ENCODE results near the gene FIGN. TPM values are rescaled to one million over a fixed set of nuclear protein-coding genes. Genes with fewer than 3 reads are reported as not detected.

The FIGN gene
- total RNA-seq, 2 experiments from 2014 or later = not detected

GRCh38 chr2:163709270-163709669 is 26.5 kb downstream of the FIGN start:
- Histone ChIP-seq H3K27ac (ENCODE audit: low read depth in 1 of 2, low read length in 2 of 2) (no peak overlapping the region), H3K36me3 (ENCODE audit: insufficient read depth, low read length) (no peaks in the 10 kb centered on the region), H3K4me3 (ENCODE audit: low read length) (no peak overlapping the region), H3K27me3 (ENCODE audit: control insufficient read depth in 1 of 2, insufficient read depth in 2 of 2, low read length in 2 of 2) (no peaks in the 10 kb centered on the region), H3K9me3 (ENCODE audit: control insufficient read depth in 1 of 2, insufficient read depth in 1 of 2, low read length in 2 of 2) (no peaks in the 10 kb centered on the region), H3K4me1 (ENCODE audit: insufficient read depth, low read length) (no peaks in the 10 kb centered on the region)
- ChIA-PET POLR2A (no interaction called here), CTCF (no interaction called here)
- H3K27me3 Mint-ChIP-seq = no peaks in the 10 kb centered on the region
- H3K9me3 Mint-ChIP-seq = peaks cover 2% of the 10 kb centered on the region
- no peak for DNase-seq
- no peaks in the 10 kb centered on the region for H3K4me1 Mint-ChIP-seq (ENCODE audit: low read depth)
- H3K27ac Mint-ChIP-seq = no peak overlapping the region
- H3K4me3 Mint-ChIP-seq = no peak overlapping the region
- ATAC-seq (ENCODE audit: poor library complexity) = no peak
- no peak for TF ChIP-seq CTCF (IDR thresholded peaks at IDR 0.05)
- intact Hi-C loops (cut with DNase I, micrococcal nuclease) = no loop called here
- no peaks in the 10 kb centered on the region for H3K36me3 Mint-ChIP-seq (ENCODE audit: low read depth)

- DNase-seq (no peak), ATAC-seq (ENCODE audit: poor library complexity) (no peak)
- H3K27me3 ChIP-seq (ENCODE audit: control insufficient read depth in 1 of 2, insufficient read depth in 2 of 2, low read length in 2 of 2) = no peaks in the 10 kb centered on the region
- Mint-ChIP-seq H3K27me3 (no peaks in the 10 kb centered on the region), H3K27ac (no peak overlapping the region), H3K4me1 (ENCODE audit: low read depth) (no peaks in the 10 kb centered on the region), H3K36me3 (ENCODE audit: low read depth) (no peaks in the 10 kb centered on the region), H3K4me3 (no peak overlapping the region), H3K9me3 (peaks cover 2% of the 10 kb centered on the region)
- intact Hi-C loops (cut with DNase I, micrococcal nuclease) = no loop called here
- ChIA-PET CTCF (no interaction called here), POLR2A (no interaction called here)
- no peaks in the 10 kb centered on the region for H3K9me3 ChIP-seq (ENCODE audit: control insufficient read depth in 1 of 2, insufficient read depth in 1 of 2, low read length in 2 of 2)
- no peak for TF ChIP-seq CTCF (IDR thresholded peaks at IDR 0.05)
- no peak overlapping the region for H3K4me3 ChIP-seq (ENCODE audit: low read length)
- H3K4me1 ChIP-seq (ENCODE audit: insufficient read depth, low read length) = no peaks in the 10 kb centered on the region
- H3K36me3 ChIP-seq (ENCODE audit: insufficient read depth, low read length) = no peaks in the 10 kb centered on the region
- H3K27ac ChIP-seq (ENCODE audit: low read depth in 1 of 2, low read length in 2 of 2) = no peak overlapping the region
Observed at GRCh38 chr2:163708265-163708664, 27.5 kb downstream of the FIGN start.

DNA sequence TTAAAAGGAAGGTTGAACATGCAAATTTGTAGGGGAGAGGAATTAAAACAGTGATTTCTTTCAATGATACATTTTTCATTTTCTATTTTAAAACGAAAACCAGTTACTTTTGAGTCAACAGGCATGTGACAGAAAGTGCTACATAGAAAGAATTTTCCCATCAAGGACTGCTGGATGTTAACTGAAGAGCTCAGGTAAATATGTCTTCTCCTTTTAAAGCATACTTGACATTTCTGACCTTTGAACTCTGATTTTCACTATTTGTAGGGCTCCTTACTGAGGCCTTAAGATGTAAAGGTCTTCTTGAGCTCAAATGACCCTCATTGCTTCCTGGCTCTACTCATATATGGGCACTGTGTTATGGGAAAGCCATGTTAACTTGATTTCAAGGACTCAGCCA is 32.4 kb downstream of the FIGN start:
- peaks cover 2% of the 10 kb centered on the region for H3K9me3 Mint-ChIP-seq
- H3K4me3 Mint-ChIP-seq = no peak overlapping the region
- no peaks in the 10 kb centered on the region for H3K27me3 Mint-ChIP-seq
- no peak for TF ChIP-seq CTCF (IDR thresholded peaks at IDR 0.05)
- POLR2A ChIA-PET = no interaction called here
- H3K27ac Mint-ChIP-seq = no peak overlapping the region
- H3K4me3 ChIP-seq (ENCODE audit: low read length) = no peak overlapping the region
- DNase-seq = no peak
- no peak for ATAC-seq (ENCODE audit: poor library complexity)
- CTCF ChIA-PET = no interaction called here
- no peaks in the 10 kb centered on the region for H3K36me3 ChIP-seq (ENCODE audit: insufficient read depth, low read length)
- no peaks in the 10 kb centered on the region for H3K4me1 Mint-ChIP-seq (ENCODE audit: low read depth)
- no peaks in the 10 kb centered on the region for H3K36me3 Mint-ChIP-seq (ENCODE audit: low read depth)
- H3K27ac ChIP-seq (ENCODE audit: low read depth in 1 of 2, low read length in 2 of 2) = no peak overlapping the region
- H3K27me3 ChIP-seq (ENCODE audit: control insufficient read depth in 1 of 2, insufficient read depth in 2 of 2, low read length in 2 of 2) = no peaks in the 10 kb centered on the region
- H3K9me3 ChIP-seq (ENCODE audit: control insufficient read depth in 1 of 2, insufficient read depth in 1 of 2, low read length in 2 of 2) = no peaks in the 10 kb centered on the region
- intact Hi-C loops (cut with DNase I, micrococcal nuclease) = no loop called here
- H3K4me1 ChIP-seq (ENCODE audit: insufficient read depth, low read length) = no peaks in the 10 kb centered on the region

Data from CD4-positive, alpha-beta T cell (primary cell).